NK-92 treated with Interleukin-12 subunit alpha and Interleukin-12 subunit beta, amount 100 ng/mL, for 24 hours (cell line): ENCODE data around the gene RTKN2.

Experiments
- DNase-seq: peaks from one replicate; lab custom pipeline; 2025; lab: John Stamatoyannopoulos, UW

RTKN2 gene

GRCh38 chr10:62224606-62225005 lies 44.0 kb downstream of the RTKN2 start:
- DNase-seq, result no peak

GRCh38 chr10:62217683-62218082 lies 51.0 kb downstream of the RTKN2 start:
- DNase-seq, result no peak

- no peak for DNase-seq
Observed at GRCh38 chr10:62214364-62214874, 54.2 kb downstream of the RTKN2 start.

- DNase-seq, result no peak
Observed at GRCh38 chr10:62205750-62206399, 62.8 kb downstream of the RTKN2 start.

- DNase-seq, result no peak
Observed at GRCh38 chr10:62199584-62199983, 69.1 kb downstream of the RTKN2 start.

GRCh38 chr10:62196528-62196927 lies 72.1 kb downstream of the RTKN2 start:
- no peak for DNase-seq

- DNase-seq, result no peak
Observed at GRCh38 chr10:62195675-62195926, 73.0 kb downstream of the RTKN2 start.

- no peak for DNase-seq
Observed at GRCh38 chr10:62194924-62195674, 73.5 kb downstream of the RTKN2 start.

- DNase-seq, result no peak
Observed at GRCh38 chr10:62193479-62193878, 75.2 kb downstream of the RTKN2 start.

GRCh38 chr10:62189131-62189530 lies 79.5 kb downstream of the RTKN2 start:
- DNase-seq, result no peak

GRCh38 chr10:62188021-62188616 lies 80.5 kb downstream of the RTKN2 start:
- no peak for DNase-seq

- no peak for DNase-seq
Observed at GRCh38 chr10:62186999-62187675, 81.5 kb downstream of the RTKN2 start.

GRCh38 chr10:62185919-62186692 lies 82.5 kb downstream of the RTKN2 start:
- no peak for DNase-seq

- DNase-seq, result no peak
Observed at GRCh38 chr10:62183857-62184795, 84.5 kb downstream of the RTKN2 start.

- DNase-seq, result peak; percentile 28
Observed at GRCh38 chr10:62183442-62183841, 85.2 kb downstream of the RTKN2 start.

GRCh38 chr10:62182595-62182994 lies 86.0 kb downstream of the RTKN2 start:
- DNase-seq, result no peak

GRCh38 chr10:62182171-62182570 lies 86.5 kb downstream of the RTKN2 start:
- DNase-seq, result no peak

- DNase-seq, result no peak
Observed at GRCh38 chr10:62180677-62181076, 88.0 kb downstream of the RTKN2 start.

GRCh38 chr10:62178568-62178967 lies 90.1 kb downstream of the RTKN2 start:
- no peak for DNase-seq

GRCh38 chr10:62177111-62177510 lies 91.5 kb downstream of the RTKN2 start:
- DNase-seq, result no peak

GRCh38 chr10:62175251-62175650 lies 93.4 kb downstream of the RTKN2 start:
- no peak for DNase-seq
